HG03045 (cell line): Measurements from ENCODE around the gene ANKDD1A.

ENCODE experiments used
- ATAC-seq: cut with Tn5 transposase; IDR thresholded peaks from one replicate; pipeline ENCODE4 v1.9.1; 2021; ENCODE audit warnings: mild to moderate bottlenecking, moderate library complexity; ENCODE audit not compliant: unreplicated experiment

ANKDD1A gene

DNA sequence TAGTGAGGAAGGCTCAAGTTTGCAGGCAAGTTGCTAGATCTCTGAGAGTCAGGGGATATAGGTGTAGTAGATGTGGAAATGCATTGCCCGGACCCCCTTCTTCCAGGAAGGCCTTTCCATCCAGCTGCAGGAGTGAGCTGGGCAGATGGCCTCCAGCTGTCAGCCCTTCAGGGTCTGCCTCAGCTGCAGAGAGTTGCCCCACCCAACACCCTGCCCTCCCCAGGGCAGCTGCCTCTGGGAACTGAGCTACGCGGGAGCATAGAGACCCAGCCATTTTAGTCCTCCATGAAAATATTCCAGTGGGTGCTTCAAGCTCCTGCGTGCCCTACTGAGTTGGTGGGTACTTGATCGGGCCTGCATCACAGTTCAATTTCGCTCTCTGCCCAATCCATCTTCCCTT, 48.5 kb downstream of the ANKDD1A start:
- no peak for ATAC-seq

DNA sequence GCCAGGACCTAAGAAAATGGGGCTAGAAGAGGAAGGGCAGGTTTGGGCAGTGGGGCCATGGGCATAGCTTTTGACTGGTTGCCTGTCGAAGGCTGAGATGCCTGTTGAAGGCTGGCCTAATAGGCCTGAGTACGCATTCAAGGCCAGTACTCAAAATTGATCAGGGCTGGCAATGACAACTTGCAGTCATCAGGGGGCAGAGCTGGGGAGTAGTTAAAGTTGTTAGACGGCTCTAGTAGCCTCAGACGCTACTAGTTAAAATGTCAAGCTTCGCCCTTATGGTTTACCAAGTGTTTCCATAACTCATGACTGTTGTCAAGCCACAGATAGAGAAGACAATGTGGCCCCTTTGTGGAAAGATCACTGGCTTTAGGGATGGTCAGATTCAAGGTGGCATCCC, 49.3 kb downstream of the ANKDD1A start:
- no peak for ATAC-seq

DNA sequence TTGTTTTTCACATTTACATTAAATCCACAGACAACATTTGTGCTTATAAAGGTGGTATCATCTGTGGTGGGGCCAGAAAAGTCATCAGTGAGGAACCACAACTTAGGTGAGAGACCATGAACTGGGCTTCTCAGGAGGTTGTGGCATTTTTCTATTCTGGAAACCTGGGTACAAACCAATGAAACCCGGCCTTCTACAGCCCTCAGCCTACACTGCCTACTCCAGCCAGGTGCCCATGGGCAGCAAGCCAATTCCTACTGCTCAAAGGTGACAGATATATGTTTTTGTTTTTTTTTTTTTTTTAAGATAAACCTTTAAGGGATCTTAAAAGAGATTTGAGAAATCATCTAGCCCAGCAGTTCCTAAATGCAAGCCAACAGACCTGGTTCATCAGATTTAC, 57.7 kb downstream of the ANKDD1A start:
- no peak for ATAC-seq

DNA sequence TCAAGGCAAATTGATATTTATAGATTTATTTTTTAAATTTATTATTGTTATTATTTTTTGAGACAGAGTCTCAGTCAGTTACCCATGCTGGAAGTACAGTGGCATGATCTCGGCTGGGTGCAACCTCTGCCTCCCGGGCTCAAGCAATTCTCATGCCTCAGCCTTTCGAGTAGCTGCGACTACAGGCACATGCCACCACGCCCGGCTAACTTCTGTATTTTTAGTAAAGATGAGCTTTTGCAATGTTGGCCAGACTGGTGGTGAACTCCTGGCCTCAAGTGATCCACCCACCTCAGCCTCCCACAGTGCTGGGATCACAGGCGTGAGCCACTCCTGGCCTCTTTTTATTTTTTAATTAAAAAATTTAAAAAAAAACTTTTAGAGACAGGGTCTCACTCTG, 59.0 kb downstream of the ANKDD1A start:
- ATAC-seq: no peak

DNA sequence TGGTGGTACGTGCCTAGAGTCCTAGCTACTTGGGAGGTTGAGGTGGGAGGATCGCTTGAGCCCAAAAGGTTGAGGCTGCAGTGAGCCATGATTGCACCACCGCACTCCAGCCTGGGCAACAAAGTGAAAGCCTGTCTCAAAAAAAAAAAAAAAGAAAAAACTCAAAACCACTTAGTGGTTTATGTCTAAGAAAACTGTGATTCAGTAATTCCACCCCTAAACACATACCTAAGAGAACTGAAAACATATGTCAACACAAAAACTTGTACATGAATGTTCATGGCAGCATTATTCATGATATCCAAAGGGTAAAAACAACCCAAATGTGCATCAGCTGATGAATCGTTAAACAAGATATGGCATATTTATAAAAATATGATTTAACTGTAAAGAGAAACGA, 63.7 kb downstream of the ANKDD1A start:
- no peak for ATAC-seq

DNA sequence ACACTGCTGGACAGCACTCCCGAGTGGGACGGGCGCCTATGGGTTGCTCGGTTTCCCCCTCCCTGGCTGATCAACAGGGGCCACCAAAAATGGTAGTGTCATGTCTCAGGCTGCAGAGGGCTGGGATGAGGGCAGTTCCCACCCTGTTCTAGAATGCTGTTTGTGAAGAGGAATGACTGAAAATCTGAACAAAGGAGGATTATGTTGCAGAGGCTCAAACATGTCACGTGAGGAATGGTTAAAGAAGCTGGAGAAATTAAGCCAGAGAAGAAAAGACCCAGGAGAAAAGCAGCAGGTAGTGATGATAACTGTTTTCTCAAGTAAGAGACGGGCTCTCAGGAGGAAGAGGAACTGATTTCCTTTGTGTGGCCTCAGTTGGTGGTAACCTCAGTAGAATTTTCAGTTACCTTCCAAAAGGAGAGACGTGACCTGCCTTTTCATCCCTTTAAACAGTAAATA, 67.6 kb downstream of the ANKDD1A start:
- no peak for ATAC-seq

DNA sequence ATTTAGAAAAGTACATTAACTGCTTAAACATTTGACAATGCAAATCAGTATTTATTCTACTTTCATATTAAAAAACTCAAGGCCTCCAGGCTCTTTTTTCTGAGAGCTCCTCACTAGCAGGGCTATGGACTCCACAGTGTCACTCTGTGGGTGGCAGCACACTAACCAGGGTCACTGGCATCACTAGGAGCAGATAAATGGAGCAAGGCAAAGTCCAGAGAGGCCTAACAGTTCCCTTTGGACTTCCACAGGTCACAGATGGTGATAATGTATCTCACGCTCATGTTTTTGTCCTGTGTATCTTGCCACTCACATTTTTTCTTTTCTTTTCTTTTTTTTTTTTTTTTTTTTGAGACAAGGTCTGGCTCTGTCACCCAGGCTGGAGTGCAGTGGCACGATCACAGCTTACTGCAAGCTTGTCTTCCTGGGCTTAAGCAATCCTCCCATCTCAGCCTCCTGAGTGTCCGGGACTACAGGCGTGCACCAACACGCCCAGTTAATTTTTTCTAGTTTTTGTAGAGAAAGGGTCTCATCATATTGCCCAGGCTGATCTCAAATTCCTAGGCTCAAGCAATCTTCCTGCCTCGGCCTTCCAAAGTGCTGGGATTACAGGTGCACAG, 70.2 kb downstream of the ANKDD1A start:
- ATAC-seq: no peak

DNA sequence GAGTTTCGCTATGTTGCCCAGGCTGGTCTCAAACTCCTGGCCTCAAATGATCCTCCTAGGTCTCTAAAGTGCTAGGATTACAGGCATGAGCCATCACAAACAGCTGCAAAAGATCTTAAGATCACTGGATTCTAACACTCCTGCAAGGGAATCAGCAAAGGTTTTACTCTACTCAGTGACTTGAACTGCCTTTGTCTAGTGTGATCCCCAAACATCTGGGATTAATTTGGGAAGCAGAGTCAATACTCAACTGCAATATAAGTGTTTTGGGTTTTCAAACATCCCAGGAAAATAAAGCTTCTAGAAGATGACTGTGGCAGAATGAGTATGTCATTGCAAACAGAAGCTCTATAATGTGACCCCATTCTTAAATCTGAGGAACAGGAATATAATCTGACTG, 70.8 kb downstream of the ANKDD1A start:
- ATAC-seq: no peak

DNA sequence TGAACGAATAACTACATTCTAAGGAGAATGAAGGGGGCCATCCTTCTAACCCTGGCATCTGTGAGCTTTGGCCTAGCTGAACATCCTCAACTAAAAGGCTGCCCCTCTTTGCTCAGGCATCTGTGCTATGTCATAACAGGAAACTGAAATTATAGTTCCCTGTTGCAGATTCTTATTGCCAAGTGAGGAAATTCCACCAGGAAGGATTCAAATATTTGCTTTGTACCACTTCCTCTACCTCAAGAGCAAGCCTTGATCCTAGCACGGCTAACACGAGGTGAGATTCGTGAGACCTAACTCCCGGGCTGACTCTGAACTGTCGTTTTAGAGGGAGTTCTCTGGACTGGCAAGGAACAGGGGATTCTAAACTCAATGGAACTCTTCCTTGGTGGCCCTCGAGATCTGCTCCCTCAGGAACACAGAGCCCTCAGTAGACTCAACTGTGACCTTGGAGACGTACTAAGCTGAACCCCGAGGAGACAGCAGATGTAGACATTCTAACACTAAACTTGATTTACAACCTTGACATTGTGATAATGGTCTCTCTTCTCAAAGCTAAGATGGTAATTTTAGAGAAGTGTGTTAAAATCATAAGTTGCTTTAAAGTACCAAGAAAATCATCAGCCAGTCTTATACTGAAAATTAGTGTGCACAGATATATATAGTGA, 73.8 kb downstream of the ANKDD1A start:
- ATAC-seq: no peak

DNA sequence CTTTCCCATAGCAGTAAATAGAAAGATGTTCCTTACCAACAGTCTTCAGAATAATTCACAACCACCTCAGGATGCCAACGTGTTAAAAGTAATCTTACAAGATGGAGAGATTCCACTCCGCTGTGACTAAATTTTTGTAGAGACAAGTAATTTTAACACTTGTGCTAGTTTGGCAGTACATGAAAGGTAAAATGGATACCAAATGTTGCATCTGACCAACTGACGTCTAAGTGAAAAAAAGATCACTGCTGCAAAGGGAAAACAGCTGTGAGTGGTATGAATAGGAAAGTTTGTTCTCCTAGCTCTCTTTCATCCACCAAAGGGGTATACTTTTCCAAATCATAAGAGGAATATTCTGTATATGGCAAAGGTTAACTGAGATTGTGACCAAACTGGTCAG, 75.4 kb downstream of the ANKDD1A start:
- no peak for ATAC-seq

DNA sequence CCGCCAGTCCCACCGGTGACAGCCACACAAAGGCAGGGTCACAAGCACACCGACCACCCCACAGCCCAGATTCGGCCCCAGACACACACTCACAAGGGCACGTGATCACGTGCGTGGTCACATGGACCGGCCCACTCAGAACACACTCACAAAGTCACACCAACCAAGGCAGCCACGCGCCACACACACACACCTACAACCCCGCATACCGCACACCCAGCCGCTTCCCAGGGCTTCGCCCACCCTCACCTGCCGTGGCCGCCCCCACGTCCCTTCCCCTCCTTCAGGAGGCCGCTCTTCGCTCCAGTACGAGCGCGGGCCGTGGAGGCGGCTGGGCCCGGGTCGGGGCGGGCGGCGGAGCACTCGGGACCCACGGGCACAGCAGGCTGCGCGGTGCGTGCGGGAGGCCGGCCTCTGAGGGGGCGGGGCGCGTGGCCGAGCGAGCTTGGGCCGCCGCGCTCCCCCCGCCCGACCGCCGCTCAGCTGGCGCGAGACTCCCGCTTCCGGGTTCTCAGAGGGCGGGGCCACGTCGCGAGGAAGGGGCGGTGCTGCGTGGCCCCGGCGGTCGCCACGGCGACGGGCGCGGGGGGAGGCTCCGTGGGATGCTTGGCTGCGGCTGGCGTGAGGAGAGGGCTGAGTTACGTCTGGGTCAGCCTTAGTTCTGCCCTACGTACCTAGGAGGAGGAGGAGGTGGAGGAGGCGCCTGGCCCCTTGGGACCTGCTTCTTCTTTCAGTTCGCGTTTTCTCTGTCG, 77.9 kb downstream of the ANKDD1A start, which contains the start of gene SPG21:
Gene SPG21, minus strand, starts transcription at position 499 of the 752 bp plus-strand sequence. CDS start 6,345 bp downstream, outside the sequence.
- peak; percentile 96 for ATAC-seq

DNA sequence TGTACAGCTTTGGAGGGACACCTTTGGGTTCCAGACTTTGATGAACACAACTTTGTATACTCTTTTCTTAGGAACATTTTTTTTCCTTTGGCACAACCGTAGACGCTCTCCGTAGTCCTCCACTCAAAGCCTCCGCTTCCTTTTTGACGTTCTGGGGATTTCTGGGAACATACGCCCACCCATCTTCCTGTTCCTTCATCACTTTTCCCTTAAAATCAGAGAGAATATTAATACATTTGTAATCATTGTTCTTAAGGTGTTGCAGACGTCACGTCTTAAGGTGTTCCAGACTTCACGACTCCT, 78.4 kb downstream of the ANKDD1A start:
- ATAC-seq: no peak

DNA sequence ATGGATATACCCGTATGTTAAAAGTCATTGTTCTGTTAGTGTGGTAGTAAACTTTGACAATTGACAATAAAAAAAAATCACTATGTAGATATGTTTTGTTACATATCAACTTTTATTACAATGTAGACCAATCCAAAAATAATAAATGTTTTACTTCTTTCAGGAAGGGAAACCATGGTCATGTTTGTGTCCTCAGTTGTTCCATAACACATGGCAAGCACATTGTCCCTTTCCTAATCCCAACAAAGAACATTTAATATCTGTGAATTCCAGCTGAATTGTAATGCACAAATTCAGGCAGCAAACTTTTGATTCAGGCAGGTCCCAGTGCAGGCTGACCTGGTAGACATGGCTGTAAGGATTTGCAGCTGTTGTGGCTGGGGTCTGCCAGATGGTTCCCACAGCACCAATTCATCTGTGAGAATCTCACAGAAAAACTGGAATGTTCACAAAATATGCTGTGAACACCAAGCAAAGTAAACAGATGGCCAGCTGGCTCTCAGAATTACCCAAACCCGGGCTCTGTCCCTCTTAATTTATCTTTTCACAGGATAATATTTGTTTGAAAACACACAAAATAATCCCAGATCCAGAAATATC, 79.9 kb downstream of the ANKDD1A start:
- no peak for ATAC-seq

DNA sequence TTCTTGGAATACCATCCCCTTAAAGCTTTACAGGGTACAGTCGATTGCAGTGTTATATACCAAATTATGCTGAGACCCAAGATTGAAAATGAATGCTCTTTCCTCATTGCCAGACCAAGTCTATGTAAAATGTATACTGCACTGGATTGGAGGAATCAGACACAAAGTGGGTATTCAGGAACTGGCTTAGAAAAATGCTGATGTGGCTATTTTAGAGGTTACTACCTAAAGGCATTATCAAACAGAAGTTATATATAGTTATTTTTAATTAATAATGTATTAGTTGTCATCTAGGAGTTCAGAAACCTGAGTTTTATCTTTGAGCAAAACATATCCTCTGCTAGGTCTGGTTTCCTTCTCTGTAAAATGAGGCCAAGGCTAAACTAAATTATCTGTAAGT, 81.6 kb downstream of the ANKDD1A start:
- no peak for ATAC-seq

DNA sequence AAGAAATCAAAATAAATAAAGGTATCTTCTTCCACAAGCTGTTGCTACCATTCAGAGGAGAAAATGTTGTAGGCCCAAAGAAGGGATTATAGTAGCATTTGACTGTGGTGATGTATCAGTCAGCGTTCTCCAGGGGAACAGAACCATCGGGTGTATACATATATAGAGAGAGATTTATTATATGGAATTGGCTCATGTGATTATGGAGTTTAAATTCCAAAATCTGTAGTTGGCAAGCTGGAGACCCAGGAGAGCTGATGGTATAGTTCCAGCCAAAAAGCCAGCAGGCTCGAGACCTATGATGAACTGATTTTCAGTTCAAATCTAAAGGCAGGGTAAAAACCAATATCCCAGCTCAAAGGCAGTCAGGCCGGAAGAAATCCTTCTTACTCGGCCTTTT, 85.4 kb downstream of the ANKDD1A start:
- ATAC-seq: no peak

DNA sequence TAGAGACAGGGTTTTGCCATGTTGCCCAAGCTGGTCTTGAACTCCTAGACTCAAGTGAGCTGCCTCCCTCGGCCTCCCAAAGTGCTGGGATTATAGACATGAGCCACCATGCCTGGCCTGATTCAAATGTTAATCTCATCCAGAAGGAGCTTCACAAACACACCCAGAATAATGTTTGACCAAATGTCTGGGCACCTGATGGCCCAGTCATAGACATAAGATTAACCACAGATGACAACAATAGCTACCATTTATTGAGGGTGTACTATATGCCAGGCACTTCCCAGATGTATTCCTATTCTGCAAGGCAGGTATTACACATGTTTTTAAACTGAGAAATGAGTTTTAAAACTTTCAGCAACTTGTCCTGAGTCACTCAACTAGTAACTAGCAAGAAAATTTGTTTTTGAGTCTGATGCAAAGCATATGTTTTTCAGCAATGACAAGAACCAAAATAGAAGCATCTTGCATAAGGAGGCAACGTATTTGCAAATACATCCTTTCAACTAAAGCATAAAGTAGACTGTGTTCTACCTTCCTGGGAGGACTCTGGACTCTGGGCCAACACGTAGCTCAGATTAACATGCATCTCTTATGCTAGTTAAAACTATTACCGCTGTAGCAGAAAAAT, 86.2 kb downstream of the ANKDD1A start:
- no peak for ATAC-seq

DNA sequence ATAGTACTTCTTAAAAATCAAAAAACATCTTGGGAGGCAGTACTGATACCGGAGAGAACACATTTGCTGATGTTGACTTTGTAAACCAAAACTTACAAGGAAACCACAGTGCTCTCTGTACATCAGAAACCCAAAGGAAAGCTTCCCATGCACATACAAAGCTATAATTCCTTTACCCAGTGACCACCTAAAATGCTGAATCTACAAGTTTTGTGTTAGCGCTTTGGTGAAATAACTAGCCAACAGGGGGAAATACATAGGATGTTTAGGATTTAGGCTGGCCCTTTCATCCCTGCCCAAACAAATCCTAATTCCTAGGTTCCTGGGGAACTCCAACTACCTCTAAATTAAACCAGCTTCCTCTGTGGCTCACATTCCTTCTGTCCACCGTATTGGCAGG, 93.3 kb downstream of the ANKDD1A start:
- no peak for ATAC-seq

DNA sequence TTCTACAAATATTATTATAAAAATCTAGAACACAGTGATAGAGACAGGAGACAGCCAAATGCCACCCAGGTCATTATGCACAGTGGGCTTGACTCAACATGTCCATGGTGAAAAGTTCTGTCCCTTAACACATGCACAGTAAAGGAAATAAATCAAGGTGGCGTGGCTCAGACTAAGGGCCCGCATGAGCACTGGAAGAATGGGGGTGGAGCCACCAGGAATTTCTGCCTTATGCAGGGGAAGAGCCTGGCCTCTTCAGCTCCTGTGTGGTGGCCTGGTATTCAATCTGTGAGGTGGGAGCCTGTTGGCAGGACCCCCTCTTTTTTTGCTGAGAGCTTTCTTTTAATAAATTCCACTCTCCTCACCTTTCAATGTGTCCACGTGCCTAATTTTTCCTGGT, 95.2 kb downstream of the ANKDD1A start:
- no peak for ATAC-seq
